ENCODE data around the gene ALG9.
"Not testable (repeated sequence)": the region's sequence is repeated elsewhere in the genome, so short reads cannot be mapped to it uniquely, and the experiment has no call there.

ALG9 gene

GRCh38 chr11:111782109-111782741 is 89.2 kb downstream of the ALG9 start:
- H3K36me3 ChIP-seq (ENCODE audit: insufficient read depth, low read length), result 0 out of 2 replicates have a peak, but pooled peaks cover 6% of the 10 kb centered on the region
- no peaks in the 10 kb centered on the region for H3K79me2 ChIP-seq (ENCODE audit: control insufficient read depth, insufficient read depth, low read length, unreplicated experiment)
- no peaks in the 10 kb centered on the region for H3K27me3 ChIP-seq (ENCODE audit: insufficient read depth, low read length)
- no peak overlapping the region for H2AFZ ChIP-seq (ENCODE audit: low read length, unreplicated experiment)
- H3K4me1 ChIP-seq (ENCODE audit: control insufficient read depth, insufficient read depth, low read length, unreplicated experiment), result no peaks in the 10 kb centered on the region
- no peak overlapping the region for H3K27ac ChIP-seq (ENCODE audit: low read depth, low read length)
- H3K4me3 ChIP-seq (ENCODE audit: low read depth, low read length), result no peak overlapping the region

DNA sequence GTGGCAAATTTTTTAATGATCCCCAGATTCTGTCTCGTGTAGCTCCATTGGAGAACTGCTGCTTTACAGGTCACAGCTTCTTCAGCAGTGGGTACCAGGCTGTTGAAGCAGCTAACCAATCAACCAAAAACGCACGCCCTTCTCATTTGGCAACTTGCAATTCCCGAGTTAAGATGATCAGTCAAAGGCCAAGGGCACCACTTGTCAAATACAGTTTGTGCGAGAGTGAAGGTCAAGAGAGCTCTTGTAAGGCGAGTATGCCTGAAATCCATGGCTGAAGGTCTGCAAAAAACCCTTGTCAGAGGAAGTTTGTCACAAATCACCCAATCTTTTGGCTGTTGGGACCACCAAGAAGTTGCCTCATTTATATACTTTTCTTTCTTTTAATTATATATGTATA is 92.3 kb downstream of the ALG9 start:
- Histone ChIP-seq H3K4me3 (ENCODE audit: low read depth, low read length) (no peak overlapping the region), H3K79me2 (ENCODE audit: control insufficient read depth, insufficient read depth, low read length, unreplicated experiment) (no peaks in the 10 kb centered on the region), H3K4me1 (ENCODE audit: control insufficient read depth, insufficient read depth, low read length, unreplicated experiment) (peaks cover 7% of the 10 kb centered on the region), H2AFZ (ENCODE audit: low read length, unreplicated experiment) (no peak overlapping the region), H3K36me3 (ENCODE audit: insufficient read depth, low read length) (no peaks in the 10 kb centered on the region), H3K27ac (ENCODE audit: low read depth, low read length) (no peak overlapping the region), H3K27me3 (ENCODE audit: insufficient read depth, low read length) (no peaks in the 10 kb centered on the region)

DNA sequence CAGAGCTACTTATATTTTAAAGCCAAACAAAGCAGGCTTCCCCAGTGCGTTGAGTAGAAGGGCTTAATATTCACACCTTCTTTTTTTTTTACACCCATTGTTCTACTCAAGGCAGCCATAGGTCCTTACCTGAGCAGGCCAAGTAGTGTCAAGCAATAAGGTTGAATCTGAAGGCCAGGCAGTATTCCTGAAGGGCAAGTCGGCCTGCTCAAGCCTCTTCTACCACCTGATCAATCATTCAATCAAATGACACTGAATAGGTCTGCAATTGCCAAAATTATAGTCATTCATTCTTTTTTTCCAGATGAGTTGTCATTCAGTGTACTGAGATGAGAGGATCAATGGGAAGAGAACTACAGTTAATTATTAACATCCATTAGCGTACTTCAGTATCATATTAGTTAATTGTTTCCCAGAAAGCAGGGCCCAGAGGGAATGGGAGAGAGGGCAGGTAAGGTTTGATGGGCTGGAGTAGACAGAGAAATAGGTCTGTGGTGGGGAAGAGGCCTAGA is 93.3 kb downstream of the ALG9 start:
- H2AFZ ChIP-seq (ENCODE audit: low read length, unreplicated experiment), result no peak overlapping the region

DNA sequence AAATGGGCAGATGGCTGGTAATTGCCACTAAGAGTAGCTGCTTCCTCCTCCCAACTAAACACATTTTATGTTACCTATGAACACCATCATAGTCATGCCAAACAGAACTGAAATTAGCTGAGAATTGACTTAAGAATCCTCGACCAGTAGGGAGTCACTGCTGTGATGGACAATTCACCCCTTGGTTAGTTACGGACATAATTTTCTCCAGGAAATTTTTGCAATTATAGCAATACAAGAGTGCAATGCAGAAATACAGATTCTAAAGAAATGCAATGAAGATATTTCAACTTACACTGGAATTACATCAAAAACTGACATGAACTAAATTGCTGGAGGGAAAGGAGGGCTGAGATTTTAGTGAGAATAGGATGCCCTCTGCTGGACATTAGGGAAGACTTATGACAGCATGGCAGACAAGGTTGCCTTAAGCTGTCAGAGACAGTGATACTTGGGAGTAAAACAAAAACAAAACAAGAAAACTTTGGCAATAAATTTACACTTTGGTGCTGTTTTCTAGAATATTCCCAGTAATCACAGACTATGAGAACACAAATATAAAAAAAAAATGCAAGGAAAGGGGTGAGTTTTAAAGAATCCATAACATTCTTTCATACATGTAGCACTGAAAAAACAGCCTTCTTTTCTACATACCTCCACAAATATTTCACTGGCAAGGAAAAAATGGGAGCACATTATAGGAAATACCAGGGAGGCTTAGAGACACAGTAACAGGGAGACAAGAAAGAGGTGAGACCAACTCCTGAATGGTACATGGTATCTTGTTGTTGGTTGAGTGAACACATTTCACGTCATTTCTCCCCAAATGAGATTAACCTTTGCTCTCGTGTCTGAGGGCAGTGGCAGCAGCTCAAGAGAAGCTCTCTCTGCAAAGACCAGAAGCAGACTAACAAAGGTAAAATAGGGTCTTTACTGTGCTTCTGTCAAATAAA is 94.0 kb downstream of the ALG9 start:
- H3K4me1 ChIP-seq (ENCODE audit: control insufficient read depth, insufficient read depth, low read length, unreplicated experiment), result peaks cover 7% of the 10 kb centered on the region
- no peaks in the 10 kb centered on the region for H3K27me3 ChIP-seq (ENCODE audit: insufficient read depth, low read length)
- H3K79me2 ChIP-seq (ENCODE audit: control insufficient read depth, insufficient read depth, low read length, unreplicated experiment), result no peaks in the 10 kb centered on the region
- H2AFZ ChIP-seq (ENCODE audit: low read length, unreplicated experiment), result no peak overlapping the region
- H3K4me3 ChIP-seq (ENCODE audit: low read depth, low read length), result no peak overlapping the region
- H3K36me3 ChIP-seq (ENCODE audit: insufficient read depth, low read length), result no peaks in the 10 kb centered on the region
- H3K27ac ChIP-seq (ENCODE audit: low read depth, low read length), result no peak overlapping the region

More for the DNA sequence above, 93.3 kb downstream of the ALG9 start:
- H3K27me3 ChIP-seq (ENCODE audit: insufficient read depth, low read length), result no peaks in the 10 kb centered on the region
- no peak overlapping the region for H3K4me3 ChIP-seq (ENCODE audit: low read depth, low read length)
- H3K27ac ChIP-seq (ENCODE audit: low read depth, low read length), result no peak overlapping the region
- no peaks in the 10 kb centered on the region for H3K79me2 ChIP-seq (ENCODE audit: control insufficient read depth, insufficient read depth, low read length, unreplicated experiment)
- H3K4me1 ChIP-seq (ENCODE audit: control insufficient read depth, insufficient read depth, low read length, unreplicated experiment), result peaks cover 7% of the 10 kb centered on the region
- no peaks in the 10 kb centered on the region for H3K36me3 ChIP-seq (ENCODE audit: insufficient read depth, low read length)

DNA sequence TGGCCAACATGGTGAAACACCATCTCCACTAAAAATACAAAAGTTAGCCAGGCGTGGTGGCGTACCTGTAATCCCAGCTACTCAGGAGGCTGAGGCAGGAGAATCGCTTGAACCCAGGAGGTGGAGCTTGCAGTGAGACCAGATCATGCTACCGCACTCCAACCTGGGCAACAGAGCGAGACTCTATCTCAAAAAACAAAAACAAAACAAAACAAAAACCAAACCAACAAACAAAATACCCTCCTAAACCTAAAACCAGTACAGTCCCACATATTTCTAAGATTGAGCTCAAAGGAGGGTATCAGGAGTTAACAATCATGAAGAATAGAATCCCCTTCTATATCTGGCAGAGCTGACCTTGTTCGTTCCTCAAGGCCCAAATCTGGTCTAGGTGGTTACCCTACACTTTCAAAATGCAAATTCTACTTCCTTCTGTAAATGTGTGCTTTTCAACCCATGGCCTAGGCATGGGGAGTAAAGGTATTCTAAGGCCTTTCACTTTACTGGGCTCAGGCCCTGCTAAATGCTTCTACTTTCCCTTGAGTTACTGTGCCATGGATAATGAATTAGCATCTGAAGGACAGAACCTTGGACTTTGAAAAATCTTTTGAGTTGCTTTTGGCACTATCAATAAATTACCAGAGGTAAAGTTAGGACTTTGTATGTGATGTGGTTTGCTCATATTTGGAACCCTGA is 94.8 kb downstream of the ALG9 start:
- H3K27ac ChIP-seq (ENCODE audit: low read depth, low read length), result no peak overlapping the region
- H3K4me1 ChIP-seq (ENCODE audit: control insufficient read depth, insufficient read depth, low read length, unreplicated experiment), result peaks cover 7% of the 10 kb centered on the region
- no peak overlapping the region for H3K4me3 ChIP-seq (ENCODE audit: low read depth, low read length)
- H2AFZ ChIP-seq (ENCODE audit: low read length, unreplicated experiment), result no peak overlapping the region
- no peaks in the 10 kb centered on the region for H3K36me3 ChIP-seq (ENCODE audit: insufficient read depth, low read length)
- no peaks in the 10 kb centered on the region for H3K79me2 ChIP-seq (ENCODE audit: control insufficient read depth, insufficient read depth, low read length, unreplicated experiment)
- H3K27me3 ChIP-seq (ENCODE audit: insufficient read depth, low read length), result no peaks in the 10 kb centered on the region

GRCh38 chr11:111774955-111775710 is 96.2 kb downstream of the ALG9 start:
- Histone ChIP-seq H3K27me3 (ENCODE audit: insufficient read depth, low read length) (no peaks in the 10 kb centered on the region), H2AFZ (ENCODE audit: low read length, unreplicated experiment) (peak overlapping the region; percentile 15), H3K4me3 (ENCODE audit: low read depth, low read length) (no peak overlapping the region), H3K27ac (ENCODE audit: low read depth, low read length) (no peak overlapping the region; the same call in 1 of the 2 replicates), H3K79me2 (ENCODE audit: control insufficient read depth, insufficient read depth, low read length, unreplicated experiment) (no peaks in the 10 kb centered on the region), H3K36me3 (ENCODE audit: insufficient read depth, low read length) (no peaks in the 10 kb centered on the region), H3K4me1 (ENCODE audit: control insufficient read depth, insufficient read depth, low read length, unreplicated experiment) (peaks cover 7% of the 10 kb centered on the region)

GRCh38 chr11:111772535-111772934 is 98.8 kb downstream of the ALG9 start:
- no peaks in the 10 kb centered on the region for H3K27me3 ChIP-seq (ENCODE audit: insufficient read depth, low read length)
- no peak overlapping the region for H3K27ac ChIP-seq (ENCODE audit: low read depth, low read length)
- no peaks in the 10 kb centered on the region for H3K79me2 ChIP-seq (ENCODE audit: control insufficient read depth, insufficient read depth, low read length, unreplicated experiment)
- peaks cover 7% of the 10 kb centered on the region for H3K4me1 ChIP-seq (ENCODE audit: control insufficient read depth, insufficient read depth, low read length, unreplicated experiment)
- H3K36me3 ChIP-seq (ENCODE audit: insufficient read depth, low read length), result no peaks in the 10 kb centered on the region
- no peak overlapping the region for H3K4me3 ChIP-seq (ENCODE audit: low read depth, low read length)
- H2AFZ ChIP-seq (ENCODE audit: low read length, unreplicated experiment), result no peak overlapping the region

- not testable (repeated sequence) for H2AFZ ChIP-seq (ENCODE audit: low read length, unreplicated experiment); H3K27me3 ChIP-seq (ENCODE audit: insufficient read depth, low read length); H3K27ac ChIP-seq (ENCODE audit: low read depth, low read length); H3K36me3 ChIP-seq (ENCODE audit: insufficient read depth, low read length); H3K4me3 ChIP-seq (ENCODE audit: low read depth, low read length); H3K79me2 ChIP-seq (ENCODE audit: control insufficient read depth, insufficient read depth, low read length, unreplicated experiment)
- peaks cover 12% of the 10 kb centered on the region for H3K4me1 ChIP-seq (ENCODE audit: control insufficient read depth, insufficient read depth, low read length, unreplicated experiment)
These were observed 100.2 kb downstream of the ALG9 start for GRCh38 chr11:111771205-111771604.

GRCh38 chr11:111770581-111771134 is 100.7 kb downstream of the ALG9 start:
- Histone ChIP-seq H3K27me3 (ENCODE audit: insufficient read depth, low read length) (no peaks in the 10 kb centered on the region), H3K36me3 (ENCODE audit: insufficient read depth, low read length) (no peaks in the 10 kb centered on the region), H2AFZ (ENCODE audit: low read length, unreplicated experiment) (no peak overlapping the region), H3K4me3 (ENCODE audit: low read depth, low read length) (no peak overlapping the region), H3K4me1 (ENCODE audit: control insufficient read depth, insufficient read depth, low read length, unreplicated experiment) (peaks cover 12% of the 10 kb centered on the region), H3K79me2 (ENCODE audit: control insufficient read depth, insufficient read depth, low read length, unreplicated experiment) (peaks cover 5% of the 10 kb centered on the region), H3K27ac (ENCODE audit: low read depth, low read length) (no peak overlapping the region)

DNA sequence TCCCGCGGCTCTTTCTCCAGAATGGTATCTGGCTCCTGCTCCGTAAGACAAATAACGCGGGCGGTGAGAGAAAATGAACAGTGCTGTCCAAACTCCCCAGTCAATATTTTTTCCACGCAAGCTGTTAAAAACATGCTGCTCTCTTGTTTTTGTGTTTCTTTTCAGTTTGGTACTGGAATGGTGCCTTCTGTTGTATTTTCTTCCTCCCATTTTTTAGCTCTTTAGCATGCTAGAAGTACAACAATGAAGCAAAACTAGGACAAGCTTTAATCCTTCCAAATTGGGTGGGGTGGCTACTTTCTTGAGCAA is 104.6 kb downstream of the ALG9 start:
- peaks cover 38% of the 10 kb centered on the region for H3K79me2 ChIP-seq (ENCODE audit: control insufficient read depth, insufficient read depth, low read length, unreplicated experiment)
- H3K36me3 ChIP-seq (ENCODE audit: insufficient read depth, low read length), result peaks cover 6% of the 10 kb centered on the region; the same call in 1 of the 2 replicates
- H3K4me1 ChIP-seq (ENCODE audit: control insufficient read depth, insufficient read depth, low read length, unreplicated experiment), result peaks cover 14% of the 10 kb centered on the region
- H2AFZ ChIP-seq (ENCODE audit: low read length, unreplicated experiment), result peak overlapping the region; percentile 94
- H3K27me3 ChIP-seq (ENCODE audit: insufficient read depth, low read length), result no peaks in the 10 kb centered on the region
- peak overlapping the region; percentile 90 for H3K4me3 ChIP-seq (ENCODE audit: low read depth, low read length)
- H3K27ac ChIP-seq (ENCODE audit: low read depth, low read length), result peak overlapping the region; percentile 75

Measured in ACC112 (cell line).